CD4-positive, alpha-beta T cell treated with Interleukin-1 beta for 1 hour (primary cell): Measurements from ENCODE around the gene LTK.

Experiments used
- DNase-seq, 2 donors: peaks; one replicate each; pipeline ENCODE4 v3.0.0-alpha.2; 2020 to 2022

LTK gene

GRCh38 chr15:41495736-41496599 lies 17.7 kb downstream of the LTK start:
- DNase-seq = no peak

DNA sequence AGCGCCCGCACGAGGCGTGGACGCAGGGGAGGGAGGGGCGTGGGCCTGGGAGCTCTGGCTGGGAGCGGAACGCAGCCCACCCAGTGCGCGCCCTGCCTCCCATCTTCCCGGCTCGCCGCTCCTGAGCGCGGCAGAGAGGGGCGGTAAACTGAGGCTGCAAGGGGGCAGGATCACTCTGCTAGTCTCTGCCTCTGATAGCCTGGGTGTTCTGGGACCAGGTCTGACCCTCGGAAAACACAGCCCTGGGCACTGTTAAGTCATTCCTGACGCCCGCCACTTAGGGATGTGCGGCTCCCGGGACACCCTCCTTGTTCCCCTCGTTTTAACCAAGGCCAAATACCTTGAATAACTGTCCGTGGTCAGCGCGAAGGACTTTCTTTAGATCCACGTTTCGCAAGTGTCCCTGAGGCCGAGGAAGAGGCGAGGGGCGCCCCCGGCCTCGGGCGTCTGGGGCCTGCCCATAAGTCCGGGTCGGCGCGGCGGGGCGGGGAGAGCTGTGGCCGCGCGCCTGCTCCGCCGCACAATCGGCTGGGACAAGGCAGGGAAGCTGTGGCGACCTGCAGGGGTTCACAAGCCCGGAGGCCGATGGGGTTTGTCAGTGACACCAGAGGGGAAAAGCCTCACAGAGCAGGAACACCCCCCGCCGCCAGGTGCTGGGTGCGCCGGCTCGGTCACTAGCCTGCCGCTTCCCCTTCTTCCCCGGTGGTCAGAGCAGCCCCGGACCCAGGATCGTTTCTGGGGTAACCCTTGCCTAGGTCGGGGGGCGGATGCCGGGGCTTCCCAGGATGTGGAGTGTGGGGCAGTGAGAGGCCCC lies 18.5 kb downstream of the LTK start:
- peak in 1 of 2 donors; percentile 22 for DNase-seq

DNA sequence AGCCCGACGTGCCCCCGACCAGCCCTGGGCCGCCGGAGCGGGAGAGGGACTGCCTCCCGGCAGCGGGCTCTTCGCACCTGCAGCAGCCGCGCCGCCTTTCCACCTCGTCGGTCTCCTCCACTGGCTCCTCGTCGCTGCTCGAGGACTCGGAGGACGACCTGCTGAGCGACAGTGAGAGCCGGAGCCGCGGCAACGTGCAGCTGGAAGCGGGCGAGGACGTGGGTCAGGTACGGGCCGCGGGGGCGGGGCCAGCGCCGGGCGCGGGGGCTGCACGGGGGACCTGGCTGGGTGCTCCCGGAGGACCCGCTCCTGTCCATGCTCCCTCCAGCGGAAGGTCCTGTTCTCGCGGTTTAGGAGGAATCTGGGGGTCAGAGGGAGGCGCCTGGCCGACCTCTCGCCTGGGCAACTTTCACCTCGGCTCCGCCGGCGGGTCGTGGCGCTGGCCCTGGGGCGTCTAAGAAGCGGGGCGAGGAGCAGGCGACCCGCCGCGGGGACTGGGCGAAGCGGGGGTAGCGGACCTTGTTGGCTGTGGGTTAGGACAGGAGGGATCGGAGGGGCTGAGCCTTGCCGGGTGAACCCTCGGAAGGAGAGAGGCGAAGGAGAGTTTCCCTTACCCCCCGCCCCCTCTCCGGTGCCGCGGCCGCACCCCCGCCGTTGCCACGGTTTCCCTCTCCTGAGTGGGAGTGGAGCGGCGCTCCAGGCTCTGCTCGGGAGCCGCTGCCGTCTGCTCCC lies 19.3 kb downstream of the LTK start:
- DNase-seq = no peak

GRCh38 chr15:41493902-41494189 lies 19.8 kb downstream of the LTK start:
- no peak for DNase-seq

- DNase-seq = peak; percentile 74 to 77
Measured at GRCh38 chr15:41493205-41493901, 20.3 kb downstream of the LTK start, which contains the start of gene ITPKA. Gene ITPKA, plus strand, starts transcription at chr15:41493874. Its CDS starts 54 bp downstream, at chr15:41493928.

DNA sequence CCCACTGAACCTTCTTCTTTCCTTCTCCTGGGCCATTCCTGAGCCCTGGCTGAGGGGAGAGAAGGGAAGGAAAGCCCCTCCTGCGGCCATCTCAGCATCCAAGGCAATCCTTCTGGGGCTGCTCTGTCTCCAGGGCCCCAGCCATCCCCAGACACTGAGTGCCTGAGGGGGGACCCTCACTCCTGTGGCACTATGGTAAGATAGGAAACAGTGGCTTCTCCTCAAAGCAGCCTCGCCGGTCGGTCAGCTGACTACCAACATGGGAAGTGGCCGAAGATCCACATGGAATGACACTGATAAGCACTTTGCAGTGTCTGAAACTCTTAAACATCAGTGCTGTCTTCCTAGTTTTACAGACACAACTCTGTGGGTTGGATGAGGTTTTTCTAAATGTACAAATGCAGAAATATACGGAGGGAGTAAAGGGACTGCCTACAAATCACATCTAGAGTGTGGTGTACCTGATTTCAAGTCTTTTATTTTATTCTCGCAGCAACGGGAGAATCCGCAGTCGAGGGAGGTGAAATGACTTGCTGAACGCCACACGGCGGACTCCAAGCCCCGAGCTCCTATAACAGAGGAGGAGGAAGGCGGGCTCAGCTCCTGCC lies 20.9 kb downstream of the LTK start:
- no peak for DNase-seq

- DNase-seq = no peak
Measured at GRCh38 chr15:41491889-41492288, 21.7 kb downstream of the LTK start.

GRCh38 chr15:41490355-41490754 lies 23.3 kb downstream of the LTK start:
- DNase-seq = no peak

- no peak for DNase-seq
Measured at GRCh38 chr15:41489641-41490040, 24.0 kb downstream of the LTK start.

GRCh38 chr15:41487802-41488201 lies 25.8 kb downstream of the LTK start:
- DNase-seq = peak in 1 of 2 donors; percentile 22

- DNase-seq = no peak
Measured at GRCh38 chr15:41487381-41487780, 26.2 kb downstream of the LTK start.

DNA sequence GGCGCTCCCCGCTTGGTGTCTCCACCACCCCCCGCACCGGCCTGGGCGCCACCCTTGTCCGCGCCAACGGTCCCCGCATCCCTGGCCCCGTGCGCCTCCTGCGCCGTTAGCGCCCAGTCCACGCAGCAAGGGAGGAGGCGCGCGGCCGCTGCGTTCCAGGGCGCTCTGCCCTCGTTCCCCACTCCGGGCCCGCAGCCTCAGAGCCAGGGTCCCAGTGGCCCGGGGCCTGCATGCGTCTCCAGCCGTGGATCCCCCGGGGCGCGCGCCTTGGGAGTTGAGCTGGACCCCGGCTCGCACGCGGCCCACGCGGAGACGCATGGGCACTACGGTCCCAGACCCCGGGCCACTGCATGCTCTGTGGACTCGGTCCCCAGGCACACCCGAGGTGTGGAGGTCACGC lies 27.3 kb downstream of the LTK start:
- DNase-seq = no peak

- no peak for DNase-seq
Measured at GRCh38 chr15:41484937-41485625, 28.5 kb downstream of the LTK start.

- peak in 1 of 2 donors; percentile 29 for DNase-seq
Measured at GRCh38 chr15:41483519-41483918, 30.1 kb downstream of the LTK start.

- peak; percentile 17 to 51 for DNase-seq
Measured at GRCh38 chr15:41483115-41483514, 30.5 kb downstream of the LTK start.

DNA sequence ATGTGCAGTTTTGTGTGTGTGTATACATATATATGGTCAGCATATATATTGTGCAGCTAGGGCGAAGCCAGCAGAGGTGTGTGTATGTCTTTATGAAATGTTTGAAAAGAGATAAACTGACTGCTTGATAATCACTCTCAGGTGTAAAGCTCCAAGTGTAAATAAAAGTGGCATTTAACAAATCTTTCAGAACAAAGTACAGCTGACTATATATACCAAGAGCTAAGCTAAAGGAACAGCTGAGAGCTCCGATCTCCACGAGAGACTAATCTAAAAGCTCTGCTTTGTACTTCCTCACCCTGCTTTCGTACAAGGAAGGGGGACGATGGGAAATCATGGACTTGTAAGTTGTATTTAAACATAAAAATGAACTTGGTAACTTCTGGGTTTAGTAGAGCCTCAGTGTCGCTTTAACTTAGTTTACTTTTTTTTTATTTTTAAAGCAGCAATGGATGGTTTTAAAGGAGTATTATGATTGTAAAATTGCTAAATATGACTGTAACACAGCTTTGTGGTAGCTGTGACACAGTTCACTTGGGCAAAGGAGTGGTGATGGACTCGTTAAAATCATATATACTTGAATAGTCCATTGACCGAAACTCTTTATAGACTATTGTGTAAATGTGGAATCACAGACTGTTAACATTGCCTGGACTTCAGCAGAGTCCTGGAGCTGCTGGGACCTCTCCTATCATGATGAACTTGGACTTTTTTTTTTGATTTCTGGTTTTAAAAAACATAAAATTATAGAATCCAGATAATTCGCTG lies 31.3 kb downstream of the LTK start:
- DNase-seq = no peak

GRCh38 chr15:41480396-41481140 lies 33.1 kb downstream of the LTK start:
- DNase-seq = no peak

DNA sequence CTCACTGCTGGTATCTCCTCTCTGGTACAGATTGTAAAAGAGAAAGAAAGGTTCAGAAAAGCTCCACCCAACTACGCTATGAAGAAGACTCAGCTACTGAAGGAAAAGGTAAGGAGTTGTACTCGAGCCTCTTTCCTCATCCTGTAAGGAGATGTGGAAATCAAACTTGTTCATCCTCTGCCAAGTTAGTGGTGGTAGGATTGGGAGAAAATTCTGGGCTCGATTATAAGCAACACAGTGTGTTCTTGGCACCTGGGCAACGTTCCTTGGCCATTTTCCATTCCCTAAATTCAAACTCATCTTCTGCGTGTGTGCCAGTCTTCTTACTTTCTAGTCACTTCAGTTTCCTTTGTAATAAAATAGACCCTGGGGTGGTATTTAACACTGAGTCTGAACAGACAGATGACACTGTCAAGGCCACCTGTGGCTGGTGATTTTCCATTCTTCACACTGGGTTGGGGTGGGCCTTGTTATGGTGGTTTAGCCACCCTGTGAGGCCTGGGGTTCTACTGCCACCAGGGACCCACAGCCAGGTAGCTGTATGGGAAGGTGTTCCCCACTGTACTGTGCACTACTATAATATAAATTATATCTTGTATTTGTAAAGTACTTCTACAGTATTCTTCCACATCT lies 37.1 kb downstream of the LTK start:
- no peak for DNase-seq

GRCh38 chr15:41474941-41475340 lies 38.7 kb downstream of the LTK start:
- DNase-seq = no peak

GRCh38 chr15:41474436-41474835 lies 39.2 kb downstream of the LTK start:
- no peak for DNase-seq
